ENCODE measurements around the gene SH3RF3.

The SH3RF3 gene

DNA sequence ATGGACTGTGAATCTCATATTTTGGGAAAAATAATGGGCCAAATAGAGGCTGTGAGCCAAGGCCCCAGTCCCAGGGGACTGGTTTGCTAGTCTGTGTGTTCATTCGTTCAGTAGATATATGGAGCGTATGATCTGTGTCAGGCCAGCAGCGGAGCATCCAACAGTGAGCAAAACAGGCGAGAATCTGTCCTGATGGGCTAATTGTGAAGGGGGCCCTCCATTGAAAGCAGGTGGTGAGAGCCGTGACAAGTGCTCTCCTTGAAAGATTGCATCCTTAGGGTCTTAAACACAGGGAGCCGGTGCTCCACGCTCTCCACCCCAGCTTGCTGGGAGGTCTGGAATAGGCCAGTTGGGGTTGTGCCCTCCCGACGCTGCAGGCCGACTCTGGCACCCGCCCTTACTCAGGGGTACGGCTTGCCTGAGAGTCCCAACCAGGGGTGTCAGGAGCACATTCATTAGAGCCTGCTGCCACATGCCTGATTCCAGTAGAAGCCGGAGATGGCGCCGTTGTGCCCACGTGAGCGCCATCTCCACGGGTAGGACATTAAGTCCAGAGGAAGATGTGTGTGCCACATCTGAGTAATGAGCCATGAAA lies 213.3 kb downstream of the SH3RF3 start:
- no peak for DNase-seq

- no peak for DNase-seq
Observed at GRCh38 chr2:109342930-109343329, 213.9 kb downstream of the SH3RF3 start.

- DNase-seq: no peak
Observed at GRCh38 chr2:109343460-109343859, 214.5 kb downstream of the SH3RF3 start.

GRCh38 chr2:109344270-109344805 lies 215.3 kb downstream of the SH3RF3 start:
- DNase-seq: no peak

DNA sequence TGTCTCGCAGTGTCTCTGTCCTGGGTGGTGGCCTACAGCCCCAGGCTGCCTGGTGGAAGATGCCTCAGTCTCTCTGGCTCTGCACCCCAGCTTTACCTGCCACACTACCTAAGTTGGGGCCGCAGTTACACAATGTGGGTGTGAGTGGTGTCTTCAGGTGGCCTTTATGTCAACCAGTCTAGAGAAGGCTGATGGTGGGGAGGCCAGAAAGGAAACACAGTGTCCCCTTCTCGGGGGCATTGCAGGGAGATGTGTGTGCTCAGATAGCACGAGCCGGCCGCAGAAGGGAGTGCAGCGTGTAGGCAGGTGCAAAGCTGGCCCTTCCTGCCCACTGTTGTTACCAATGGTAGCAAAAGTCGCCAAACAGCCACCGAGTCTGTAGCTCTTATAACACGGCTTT lies 216.1 kb downstream of the SH3RF3 start:
- DNase-seq: no peak

GRCh38 chr2:109345653-109346480 lies 216.9 kb downstream of the SH3RF3 start:
- DNase-seq: peak; percentile 10 to 51

DNA sequence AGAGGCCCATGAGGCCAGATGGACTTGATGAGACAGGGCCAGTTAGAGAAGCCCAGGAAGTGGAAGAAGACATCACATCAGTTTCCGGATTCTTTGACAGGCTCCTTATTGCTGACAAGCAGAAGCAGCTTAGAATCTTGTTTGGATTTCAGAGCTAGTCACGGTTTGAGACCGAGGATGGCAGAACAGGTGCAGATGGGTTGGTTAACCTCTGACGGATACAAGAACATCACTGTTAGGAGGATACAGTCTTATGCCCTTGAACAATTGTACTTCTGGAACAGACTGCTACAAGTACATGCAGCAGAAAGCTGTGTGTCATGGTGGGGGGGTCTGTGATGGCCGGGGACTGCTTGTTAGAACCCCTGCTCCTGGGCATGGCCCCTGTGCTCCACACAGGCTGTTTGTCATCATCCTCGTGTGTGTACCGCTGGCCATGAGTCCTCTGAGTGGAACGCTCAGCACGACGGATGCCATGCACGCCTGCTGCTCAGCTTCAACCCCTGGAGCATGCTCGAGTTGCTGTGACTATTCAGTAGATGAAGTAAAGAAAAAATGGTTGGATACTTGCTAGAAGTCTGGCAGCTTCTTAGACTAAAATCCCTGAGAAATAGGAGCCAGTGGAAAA lies 217.7 kb downstream of the SH3RF3 start:
- DNase-seq: no peak

- no peak for DNase-seq
Observed at GRCh38 chr2:109347626-109348025, 218.6 kb downstream of the SH3RF3 start.

DNA sequence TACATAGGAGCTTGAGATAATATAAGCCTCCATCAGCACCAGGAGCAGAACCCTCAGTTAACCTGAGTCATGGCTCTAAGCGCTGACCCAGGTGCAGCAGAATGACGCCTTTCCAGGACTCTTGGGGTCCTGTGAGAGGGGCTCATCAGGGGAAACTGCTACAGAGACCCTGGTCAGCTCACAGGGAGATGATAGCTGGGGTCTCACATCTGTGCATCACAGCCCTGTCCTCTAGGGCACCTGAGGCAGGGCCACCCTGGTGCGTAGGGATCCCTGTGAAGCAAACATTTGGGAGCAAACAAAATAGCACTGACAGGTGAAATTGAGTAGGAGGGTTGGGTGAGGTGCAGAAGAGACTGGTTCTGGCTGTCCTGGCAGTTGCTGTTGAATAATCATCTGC lies 219.2 kb downstream of the SH3RF3 start:
- DNase-seq: no peak

DNA sequence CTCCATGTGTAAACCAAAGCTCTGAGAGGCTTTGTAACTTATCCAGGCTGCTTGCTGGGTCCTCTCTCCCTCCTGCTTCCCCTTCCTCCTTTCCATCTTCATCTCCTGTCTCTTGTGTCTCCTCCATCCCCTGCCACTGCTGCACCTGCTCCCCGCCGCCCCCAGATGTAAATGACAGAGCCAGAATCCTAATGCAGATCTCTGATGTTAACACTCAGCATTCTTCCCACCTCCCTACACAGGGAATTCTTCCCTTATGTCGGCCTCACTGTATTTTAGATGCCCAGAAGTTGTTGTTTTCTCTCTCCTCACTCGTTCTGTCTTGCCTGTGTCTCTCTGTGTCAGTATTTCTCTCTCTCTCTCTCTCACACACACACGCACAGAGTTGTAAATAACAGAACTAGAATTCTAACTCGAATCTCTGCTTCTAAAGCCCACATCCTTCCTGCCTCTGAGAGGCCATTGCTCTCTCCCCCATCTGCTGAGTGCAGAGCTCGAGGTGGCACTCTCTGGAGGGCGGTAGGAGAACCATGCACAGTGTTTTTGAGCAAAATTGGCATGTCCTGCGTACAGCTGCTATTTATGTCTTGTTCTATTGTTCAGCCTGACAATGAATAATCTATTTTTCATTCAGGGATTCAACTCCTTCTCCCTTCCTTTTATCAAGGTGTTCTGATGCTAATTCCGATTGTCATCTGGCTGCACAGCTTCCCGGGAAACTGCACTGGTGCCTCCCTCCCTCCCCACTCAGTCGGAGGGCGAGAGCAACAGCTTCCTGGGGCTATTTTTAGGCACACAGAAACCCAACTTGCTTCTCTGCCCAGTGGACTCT lies 219.9 kb downstream of the SH3RF3 start:
- peak; percentile 9 to 34 for DNase-seq

DNA sequence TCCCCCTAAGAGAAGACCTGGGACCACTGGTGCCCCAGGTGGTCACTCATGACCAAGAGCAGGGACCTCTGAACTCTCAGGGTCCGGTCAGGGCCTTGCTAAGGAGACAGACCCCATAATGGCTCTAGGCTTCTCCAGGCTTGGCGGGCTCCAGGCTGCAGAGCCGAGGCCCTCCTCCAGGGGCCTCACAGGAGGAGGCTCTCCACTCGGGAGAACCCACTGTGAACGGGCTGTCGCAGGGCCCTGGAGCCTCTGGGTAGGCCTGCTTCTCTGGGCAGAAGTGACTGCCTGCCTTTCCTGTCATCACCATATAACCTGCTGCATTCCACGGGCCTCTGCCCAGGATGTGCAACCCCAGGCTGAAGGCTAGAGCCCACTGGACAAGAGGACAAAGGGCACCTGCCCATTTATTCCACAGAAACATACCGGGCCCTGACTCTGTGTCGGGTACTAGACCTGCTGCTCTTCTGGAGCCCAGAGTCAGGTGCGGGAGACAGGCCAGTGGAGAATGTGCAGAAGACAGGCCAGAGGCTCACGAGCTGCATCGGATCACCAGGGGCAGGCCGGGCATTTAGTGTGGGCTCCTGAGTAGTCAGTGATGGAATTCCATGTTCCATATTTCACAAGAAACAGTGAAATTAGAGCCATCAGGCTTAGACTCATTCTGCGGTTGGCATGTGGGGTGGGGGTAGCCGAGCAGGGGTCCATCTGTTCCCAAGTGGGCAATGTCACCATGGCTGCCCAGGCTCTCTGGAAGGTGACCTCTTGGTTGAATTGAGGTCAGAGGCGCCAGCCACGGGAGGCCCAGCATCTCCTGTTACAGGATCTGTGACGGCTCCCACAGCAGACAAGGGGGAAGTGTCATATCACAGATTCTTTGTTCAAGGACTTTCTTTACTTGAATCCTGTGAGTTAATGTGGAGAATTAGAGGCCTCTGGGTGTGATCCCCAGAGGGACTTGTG lies 220.8 kb downstream of the SH3RF3 start:
- no peak for DNase-seq

DNA sequence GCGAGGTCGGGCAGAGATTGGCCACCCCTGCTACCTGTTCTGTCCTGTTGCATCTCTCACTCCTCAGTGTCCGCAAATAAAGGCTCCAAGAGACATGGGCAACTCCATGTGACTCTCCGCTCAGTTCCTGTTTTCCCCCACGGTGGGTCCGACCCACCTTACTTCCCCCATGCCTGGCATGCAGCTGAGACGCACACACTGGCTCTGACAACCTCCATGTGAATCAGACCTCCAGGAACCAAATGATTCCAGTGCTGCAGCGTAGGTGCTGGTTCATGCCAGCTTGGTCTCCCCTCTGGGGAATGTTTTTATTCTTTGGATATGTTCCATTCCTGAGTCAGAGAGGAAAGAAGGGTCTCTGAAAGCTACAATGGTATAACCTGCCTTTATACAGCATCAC lies 221.5 kb downstream of the SH3RF3 start:
- no peak for DNase-seq

DNA sequence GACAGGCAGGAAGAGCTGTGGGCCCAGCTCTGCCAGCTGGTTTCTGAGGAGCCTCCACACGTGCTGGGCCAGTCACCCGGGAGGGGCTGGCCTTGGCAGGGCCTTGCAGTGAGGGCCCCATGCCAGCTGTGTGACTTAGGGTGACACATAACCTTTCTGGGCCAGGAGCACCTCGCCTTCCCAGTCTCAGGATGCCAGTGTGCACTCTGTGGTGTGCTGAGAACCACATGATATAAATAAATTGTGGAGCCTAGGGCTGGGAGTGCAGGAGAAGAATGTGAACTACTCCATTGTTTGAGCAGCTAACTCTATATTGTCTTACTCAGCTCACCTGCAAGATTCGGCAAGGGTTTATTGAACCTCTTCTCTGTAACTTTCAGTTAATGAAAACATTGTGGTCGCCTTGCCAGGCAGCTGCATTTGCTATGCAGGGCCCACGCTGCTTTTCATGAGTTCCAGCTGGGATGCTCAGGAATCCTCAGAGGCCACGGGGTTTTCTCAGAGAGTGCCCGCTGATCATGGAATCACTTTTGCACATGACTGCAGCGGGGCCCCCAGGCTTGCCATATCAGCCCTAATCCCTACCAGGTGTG lies 222.3 kb downstream of the SH3RF3 start:
- DNase-seq: peak in 1 of 2 experiments; percentile 48

DNA sequence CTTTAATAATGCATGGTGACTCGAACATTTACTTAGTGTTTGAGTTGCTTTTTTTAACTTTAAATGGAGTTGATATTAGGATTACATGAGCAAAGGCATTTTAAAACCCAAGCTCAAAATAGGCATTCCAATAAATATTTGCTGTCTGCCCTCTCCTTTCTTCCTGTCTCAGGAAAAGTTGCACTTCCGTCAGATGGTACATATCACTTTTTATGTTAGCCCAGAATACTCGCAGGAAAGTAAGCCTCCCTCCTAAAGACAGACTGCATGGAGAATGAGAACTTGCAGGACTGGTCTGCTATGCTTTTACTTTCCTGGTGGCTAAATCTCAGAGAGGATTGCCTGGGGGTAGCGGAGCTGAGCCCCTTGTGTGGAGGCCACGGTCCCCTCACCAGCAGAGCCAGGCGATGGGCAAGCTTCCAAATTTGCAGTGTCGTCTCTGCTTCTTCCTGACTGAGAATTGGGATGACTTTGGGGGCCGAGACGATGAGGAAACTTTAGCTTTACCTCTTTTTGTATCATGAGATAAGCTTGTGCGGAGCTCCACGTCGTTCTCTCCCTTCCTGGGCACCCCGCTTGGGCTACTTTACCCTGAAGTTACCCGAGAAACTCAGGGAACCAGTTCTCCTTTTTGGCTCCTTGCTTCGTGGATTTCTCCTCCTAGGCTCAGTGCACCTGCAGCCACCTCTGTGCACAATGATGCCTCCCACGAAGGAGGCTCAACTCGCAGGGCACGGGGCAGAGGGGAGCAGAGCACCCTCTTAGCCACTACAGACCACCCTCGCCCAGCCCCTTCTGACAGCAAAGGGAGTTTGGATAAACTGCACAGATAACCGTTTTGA lies 223.3 kb downstream of the SH3RF3 start:
- no peak for DNase-seq

DNA sequence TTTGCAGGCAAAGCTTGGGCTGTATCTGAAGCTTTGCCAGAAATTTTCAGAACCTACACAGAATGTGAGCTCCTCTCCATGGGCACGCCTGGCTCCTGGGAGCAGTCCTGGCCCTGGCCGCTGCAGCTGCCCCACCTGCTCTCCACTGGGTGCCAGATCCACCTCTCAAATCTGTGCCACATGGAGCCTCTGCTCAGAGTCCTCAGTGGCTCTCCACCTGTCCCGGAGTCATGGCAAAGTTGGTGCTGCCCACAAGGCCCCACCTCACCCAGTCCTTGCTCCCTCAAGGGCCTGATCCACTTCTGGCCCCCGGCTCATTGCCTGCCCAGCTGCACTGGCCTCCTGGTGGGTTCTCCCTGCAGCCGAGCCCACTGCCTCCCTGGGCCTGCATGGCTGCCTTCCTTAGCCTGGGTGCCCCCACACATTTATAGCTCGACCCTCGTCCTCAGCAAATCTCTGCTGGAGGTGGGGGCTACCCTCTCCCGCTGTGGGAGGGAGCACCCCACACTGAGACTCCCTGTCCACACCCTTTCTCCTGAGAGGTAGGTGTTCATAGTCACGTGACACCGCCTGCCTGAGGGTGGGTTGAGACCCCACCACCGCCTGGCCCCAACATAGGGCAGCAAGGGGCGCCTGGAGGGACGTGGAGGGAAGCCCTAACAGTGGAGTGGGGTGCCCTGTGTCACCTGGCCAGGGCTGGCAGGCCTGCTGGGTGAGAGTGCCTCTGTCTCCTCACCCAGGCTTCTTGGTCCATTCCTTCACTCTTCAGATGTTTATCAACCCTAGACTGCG lies 224.1 kb downstream of the SH3RF3 start:
- no peak for DNase-seq

DNA sequence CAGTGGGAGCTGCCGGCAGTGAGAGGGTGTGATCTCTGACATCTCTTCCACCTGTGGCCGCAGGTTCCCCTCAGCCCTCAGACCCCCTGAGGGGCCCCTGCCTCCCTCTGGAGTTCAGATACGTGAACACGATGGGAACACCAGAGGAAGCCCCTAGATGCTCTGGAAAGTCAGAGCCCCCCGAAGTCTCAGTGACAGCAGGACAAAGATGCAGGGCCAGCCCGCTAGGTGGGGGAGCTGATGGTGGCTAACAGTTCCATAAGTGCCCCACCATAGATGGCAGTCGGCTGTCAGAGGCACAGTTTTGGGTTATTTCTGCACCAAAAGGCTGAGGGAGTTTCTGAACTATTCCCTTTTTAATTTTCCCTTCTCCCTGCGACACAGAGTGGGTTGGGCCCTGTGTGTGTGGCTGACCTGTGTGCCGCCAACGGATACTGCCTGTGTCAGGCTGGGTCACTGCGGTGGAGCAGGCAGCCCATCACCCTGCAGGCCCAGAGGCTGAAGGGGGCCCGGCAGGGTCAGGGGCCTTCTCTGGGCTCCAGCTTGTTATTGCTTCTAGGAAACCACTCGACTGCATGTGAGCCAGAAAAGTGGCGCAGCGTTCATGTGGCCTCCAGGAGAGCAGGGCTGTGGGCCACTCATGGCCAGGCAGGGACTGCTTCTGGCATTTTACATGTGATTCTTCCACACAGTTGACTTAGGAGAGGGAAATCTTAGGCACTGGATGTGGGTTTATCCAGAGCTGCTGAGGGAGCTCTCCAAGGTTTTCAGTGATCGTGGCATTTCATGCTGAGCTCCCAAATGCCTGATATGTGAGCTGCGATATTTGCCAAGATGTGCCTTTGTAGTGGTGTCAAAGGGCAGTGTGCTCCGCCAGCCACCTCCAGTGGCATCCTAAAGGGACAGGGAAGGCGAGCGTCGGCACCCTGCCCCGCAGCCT lies 225.1 kb downstream of the SH3RF3 start:
- no peak for DNase-seq

DNA sequence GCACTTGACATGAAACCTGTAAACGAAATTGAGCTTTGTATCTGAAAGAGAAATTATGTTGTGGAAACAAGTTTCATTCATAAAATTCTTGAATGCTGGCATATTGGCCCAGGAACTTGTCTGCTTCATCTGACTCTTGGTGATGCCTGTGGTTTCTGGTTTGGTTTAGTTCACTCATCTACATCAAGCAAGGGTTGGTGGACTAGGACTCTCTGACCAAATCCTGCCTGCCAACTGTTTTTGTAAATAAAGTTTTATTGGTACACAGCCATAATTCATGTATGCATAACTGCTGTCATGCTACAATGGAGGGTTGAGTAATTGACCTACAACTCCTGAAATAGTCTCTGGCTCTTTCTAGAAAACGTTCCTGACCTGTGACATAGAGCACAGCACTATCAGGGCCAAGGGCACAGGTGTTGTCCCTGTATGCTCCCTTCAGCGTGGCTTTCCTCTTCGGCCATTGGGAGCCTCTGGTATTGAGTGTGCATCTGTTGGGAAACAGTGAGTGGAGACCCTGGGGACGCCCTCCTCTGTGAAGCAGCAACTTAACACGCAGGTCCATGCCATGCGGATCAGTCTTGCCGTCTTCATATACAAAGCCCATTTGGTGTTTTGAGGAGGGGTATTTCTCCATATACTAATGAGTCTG lies 226.3 kb downstream of the SH3RF3 start:
- no peak for DNase-seq
